H1 (cell line): ENCODE results near the gene KCTD15.

Experiments used
- EZH2 ChIP-seq: fragments of 200-600 bp; sonication (generic); IDR thresholded peaks from 2 replicates; pipeline ENCODE4 v1.7.1; 2012; ENCODE audit warnings: low read depth, mild to moderate bottlenecking, moderate library complexity, low read length, inconsistent platforms; ENCODE audit not compliant: severe bottlenecking
- GTF2F1 ChIP-seq: IDR thresholded peaks from 2 replicates; pipeline ENCODE4 v1.6.1; 2012; ENCODE audit warnings: low read depth, low read length, improper control_type of control experiment, borderline replicate concordance
- HDAC2 ChIP-seq, 2 experiments: fragments of 300-600 bp in 1 of 2; sonication (generic) in 1 of 2; IDR thresholded peaks; 2 replicates each; pipeline ENCODE4 v1.6.1; 2011 to 2012; ENCODE audit warnings: low read depth in 2 of 2, low read length in 2 of 2, mild to moderate bottlenecking in 2 of 2, moderate library complexity in 2 of 2, borderline replicate concordance in 1 of 2, inconsistent platforms in 1 of 2
- HDAC6 ChIP-seq: IDR thresholded peaks from one replicate; pipeline ENCODE4 v1.7.1; 2012; ENCODE audit warnings: low read depth, mild to moderate bottlenecking, inconsistent platforms, low read length, moderate library complexity
- MAX ChIP-seq: IDR thresholded peaks from 2 replicates; pipeline ENCODE4 v1.6.1; 2012; ENCODE audit warnings: inconsistent platforms
- NANOG ChIP-seq: IDR thresholded peaks from 2 replicates; pipeline ENCODE4 v1.6.1; 2011; ENCODE audit warnings: low read length, low read depth, mild to moderate bottlenecking, inconsistent platforms; ENCODE audit not compliant: insufficient read depth, poor library complexity, severe bottlenecking
- POLR2A ChIP-seq, 2 experiments: IDR thresholded peaks; 1 replicate in 1 of 2; 2 replicates in 1 of 2; pipeline ENCODE4 v1.6.1; 2011; ENCODE audit warnings: low read depth in 2 of 2, low read length in 2 of 2, mild to moderate bottlenecking in 2 of 2; ENCODE audit errors: control extremely low read depth in 1 of 2
- POLR2AphosphoS5 ChIP-seq: IDR thresholded peaks from 2 replicates; pipeline ENCODE4 v1.6.1; 2011; ENCODE audit warnings: low read depth, low read length
- RAD21 ChIP-seq, 2 experiments: IDR thresholded peaks in 1 of 2; conservative IDR thresholded peaks in 1 of 2; 2 replicates each; pipeline ENCODE4 v1.6.1; 2011; ENCODE audit warnings: low read depth in 2 of 2, low read length in 2 of 2, improper control_type of control experiment in 1 of 2, inconsistent platforms in 1 of 2, mild to moderate bottlenecking in 1 of 2, moderate library complexity in 1 of 2
- SP4 ChIP-seq: IDR thresholded peaks from 2 replicates; pipeline ENCODE4 v1.6.1; 2012; ENCODE audit warnings: low read length, inconsistent platforms

DNA sequence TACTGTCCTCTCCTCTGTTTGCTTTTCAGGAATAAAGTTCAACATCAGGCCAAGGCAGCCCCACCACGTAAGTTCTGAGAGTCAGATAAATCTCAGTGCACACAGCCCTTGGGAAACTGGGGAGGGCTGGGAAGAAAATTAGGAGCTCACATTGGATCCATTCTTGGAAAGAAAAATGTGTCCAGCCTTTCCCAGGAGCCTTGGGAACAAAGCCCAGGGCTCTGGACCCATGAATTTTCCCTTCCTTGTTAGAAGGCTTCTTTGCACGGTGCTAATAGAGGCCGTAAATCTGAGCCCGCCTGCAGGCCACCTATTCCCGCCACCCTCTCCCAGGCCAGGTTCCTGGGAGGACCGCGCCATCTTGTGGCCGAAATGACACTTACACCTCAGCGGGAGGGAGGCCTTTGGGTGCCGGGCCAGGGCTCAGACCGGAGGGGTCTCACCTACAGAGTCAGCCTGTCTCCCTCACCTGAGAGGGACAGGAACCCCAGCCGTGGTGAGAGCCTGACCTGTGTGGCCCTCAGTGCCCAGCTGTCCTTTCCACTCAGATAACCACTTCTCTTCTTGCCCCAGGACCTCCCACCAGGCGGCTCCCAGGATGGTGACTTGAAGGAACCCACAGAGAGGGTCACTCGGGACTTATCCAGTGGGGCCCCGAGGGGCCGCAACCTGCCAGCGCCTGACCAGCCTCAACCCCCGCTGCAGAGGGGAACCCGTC, 25.1 kb upstream of the KCTD15 start:
- TF ChIP-seq SP4 (no peak), HDAC2 (IDR thresholded peaks at IDR 0.05; ENCODE audit: borderline replicate concordance in 1 of 2, low read depth in 2 of 2, low read length in 2 of 2) (peak in 1 of 2 experiments; percentile 65; a peak in 1 of 4 replicates), NANOG (no peak), EZH2 (no peak), RAD21 (IDR thresholded peaks at IDR 0.05 in 1 of 2, conservative IDR thresholded peaks at IDR 0.05 in 1 of 2; ENCODE audit: low read depth in 2 of 2, low read length in 2 of 2) (peak; percentile 98 to 99), MAX (no peak), POLR2A (IDR thresholded peaks at IDR 0.05; ENCODE audit: control extremely low read depth in 1 of 2, low read depth in 2 of 2, low read length in 2 of 2) (no peak), POLR2AphosphoS5 (no peak), HDAC6 (no peak), GTF2F1 (0 out of 2 replicates have a peak, but pooled peaks have one; percentile 33)
